GM18526 (cell line): ENCODE results near the gene TIMM29.

Experiments used
- POLR2A ChIP-seq: IDR thresholded peaks from 3 replicates; pipeline ENCODE4 v1.6.1; 2011; ENCODE audit not compliant: insufficient read length; ENCODE audit errors: extremely low read depth

TIMM29 gene

GRCh38 chr19:10928563-10929401, at the start of gene TIMM29, which contains the start of gene YIPF2:
TIMM29 (plus strand) TSS chr19:10928811; CDS start chr19:10928823, 12 bp downstream.
YIPF2 (minus strand) TSS chr19:10928639; CDS start chr19:10928410, 229 bp downstream.
- peak; percentile 63 for TF ChIP-seq POLR2A

GRCh38 chr19:10881403-10882107, 47.1 kb upstream of the TIMM29 start:
- TF ChIP-seq POLR2A = no peak

GRCh38 chr19:10882108-10882457, 46.5 kb upstream of the TIMM29 start:
- TF ChIP-seq POLR2A = no peak

GRCh38 chr19:10884274-10884673, 44.3 kb upstream of the TIMM29 start:
- no peak for TF ChIP-seq POLR2A

- TF ChIP-seq POLR2A = no peak
Observed at GRCh38 chr19:10885201-10886169, 43.1 kb upstream of the TIMM29 start.

GRCh38 chr19:10887616-10888367, 40.8 kb upstream of the TIMM29 start:
- TF ChIP-seq POLR2A = no peak

- TF ChIP-seq POLR2A = no peak
Observed at GRCh38 chr19:10888421-10888866, 40.2 kb upstream of the TIMM29 start.

GRCh38 chr19:10889880-10890279, 38.7 kb upstream of the TIMM29 start:
- no peak for TF ChIP-seq POLR2A

- no peak for TF ChIP-seq POLR2A
Observed at GRCh38 chr19:10891405-10892086, 37.1 kb upstream of the TIMM29 start.

- TF ChIP-seq POLR2A = no peak
Observed at GRCh38 chr19:10892256-10892655, 36.4 kb upstream of the TIMM29 start.

- TF ChIP-seq POLR2A = no peak
Observed at GRCh38 chr19:10894911-10895213, 33.7 kb upstream of the TIMM29 start.

- no peak for TF ChIP-seq POLR2A
Observed at GRCh38 chr19:10895363-10895762, 33.2 kb upstream of the TIMM29 start.

- no peak for TF ChIP-seq POLR2A
Observed at GRCh38 chr19:10895920-10896319, 32.7 kb upstream of the TIMM29 start.

- no peak for TF ChIP-seq POLR2A
Observed at GRCh38 chr19:10896851-10897526, 31.6 kb upstream of the TIMM29 start.

- no peak for TF ChIP-seq POLR2A
Observed at GRCh38 chr19:10898633-10899032, 30.0 kb upstream of the TIMM29 start.
